HuH-7.5 (cell line): Measurements from ENCODE around the gene SKAP2.
"Not testable (repeated sequence)": the region's sequence is repeated elsewhere in the genome, so short reads cannot be mapped to it uniquely, and the experiment has no call there.

ENCODE experiments used
- DNase-seq: peaks from one replicate; pipeline ENCODE4 v3.0.0; 2011; ENCODE audit warnings: low spot score

Gene SKAP2

GRCh38 chr7:26857506-26858240, 6.7 kb downstream of the SKAP2 start:
- DNase-seq = no peak

- DNase-seq = no peak
These were observed 7.3 kb downstream of the SKAP2 start for GRCh38 chr7:26857170-26857505.

- no peak for DNase-seq
These were observed 8.0 kb downstream of the SKAP2 start for GRCh38 chr7:26856176-26856985.

- no peak for DNase-seq
These were observed 9.2 kb downstream of the SKAP2 start for GRCh38 chr7:26854876-26855855.

GRCh38 chr7:26853788-26854393, 10.5 kb downstream of the SKAP2 start:
- no peak for DNase-seq

- no peak for DNase-seq
These were observed 14.2 kb downstream of the SKAP2 start for GRCh38 chr7:26850193-26850651.

- DNase-seq = no peak
These were observed 20.7 kb downstream of the SKAP2 start for GRCh38 chr7:26843705-26844104.

- no peak for DNase-seq
These were observed 21.5 kb downstream of the SKAP2 start for GRCh38 chr7:26842897-26843296.

- DNase-seq = no peak
These were observed 23.2 kb downstream of the SKAP2 start for GRCh38 chr7:26841003-26841739.

- DNase-seq = not testable (repeated sequence)
These were observed 27.6 kb downstream of the SKAP2 start for GRCh38 chr7:26836793-26837192.

- DNase-seq = no peak
These were observed 49.0 kb downstream of the SKAP2 start for GRCh38 chr7:26815426-26815825.

- DNase-seq = peak; percentile 20
These were observed 51.0 kb downstream of the SKAP2 start for GRCh38 chr7:26813432-26813831.

GRCh38 chr7:26794541-26794940, 69.8 kb downstream of the SKAP2 start:
- DNase-seq = no peak

- DNase-seq = no peak
These were observed 71.8 kb downstream of the SKAP2 start for GRCh38 chr7:26792576-26792975.

- DNase-seq = no peak
These were observed 72.4 kb downstream of the SKAP2 start for GRCh38 chr7:26792006-26792405.

- no peak for DNase-seq
These were observed 74.8 kb downstream of the SKAP2 start for GRCh38 chr7:26789481-26790184.

GRCh38 chr7:26787701-26788100, 76.7 kb downstream of the SKAP2 start:
- DNase-seq = no peak

- no peak for DNase-seq
These were observed 80.3 kb downstream of the SKAP2 start for GRCh38 chr7:26784118-26784517.

- no peak for DNase-seq
These were observed 81.9 kb downstream of the SKAP2 start for GRCh38 chr7:26782501-26782900.

- no peak for DNase-seq
These were observed 84.3 kb downstream of the SKAP2 start for GRCh38 chr7:26779978-26780595.
